HG02840 (cell line): ENCODE results near the gene CTNNA2.

ENCODE experiments used
- ATAC-seq: cut with Tn5 transposase; IDR thresholded peaks from one replicate; pipeline ENCODE4 v1.9.1; 2021; ENCODE audit warnings: mild to moderate bottlenecking, moderate library complexity, moderate number of reproducible peaks; ENCODE audit not compliant: unreplicated experiment, low FRiP score

The CTNNA2 gene

DNA sequence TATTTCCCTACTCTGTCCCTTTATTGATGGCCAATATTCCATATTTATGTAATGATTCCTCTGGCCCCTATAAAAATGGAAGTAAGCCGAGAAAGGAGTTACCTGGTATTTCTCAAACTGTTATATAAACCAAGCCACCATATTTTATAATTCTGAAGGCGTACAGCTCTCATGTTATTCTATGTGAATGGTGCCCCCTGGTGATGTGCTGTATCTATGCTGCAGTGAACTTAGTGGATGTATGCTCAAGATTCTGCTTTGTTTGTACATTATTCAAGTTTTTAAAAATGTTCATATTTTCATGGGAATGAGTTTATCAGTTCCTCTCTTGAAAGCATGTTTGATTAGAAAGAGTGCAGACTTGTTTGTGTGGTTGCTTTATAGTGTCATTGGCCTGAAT lies 986.2 kb downstream of the CTNNA2 start:
- ATAC-seq = no peak

DNA sequence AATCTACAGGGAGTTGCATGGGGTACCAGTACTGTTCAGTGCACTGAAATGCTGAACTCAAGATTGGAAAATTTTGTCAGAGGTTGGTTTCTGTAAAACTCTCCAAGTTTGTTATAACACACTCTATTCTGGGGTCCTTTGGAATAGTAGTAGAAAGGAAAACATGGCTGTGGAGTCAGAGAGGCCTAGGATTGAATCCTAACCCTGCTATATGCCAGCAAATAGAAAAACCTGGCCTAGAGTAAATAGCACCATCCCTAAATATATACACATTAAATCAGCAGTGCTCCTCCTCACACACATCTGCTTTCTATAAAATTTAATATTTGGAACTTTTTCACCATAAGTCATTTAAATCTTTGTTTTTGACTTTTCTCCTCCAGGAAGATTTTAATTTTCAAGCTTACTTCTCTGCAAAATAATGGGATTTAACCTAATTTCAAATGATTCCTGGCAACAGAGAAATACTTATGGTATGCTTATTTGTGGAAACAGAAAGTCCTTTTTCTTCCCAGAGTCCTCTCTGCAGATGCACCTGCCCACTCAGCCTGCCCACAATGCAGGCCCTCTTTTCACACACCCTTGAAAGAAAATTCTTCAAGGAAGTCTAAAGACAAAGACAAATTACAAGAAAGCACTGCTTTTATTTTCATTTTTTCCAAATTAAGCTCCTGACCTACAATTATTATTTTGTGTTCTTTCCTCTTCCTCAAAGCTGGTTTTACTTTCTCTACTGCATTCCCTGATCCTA lies 989.2 kb downstream of the CTNNA2 start:
- no peak for ATAC-seq

- no peak for ATAC-seq
Measured at GRCh38 chr2:80506563-80506962, 993.7 kb downstream of the CTNNA2 start.

GRCh38 chr2:80510716-80511115 lies 997.9 kb downstream of the CTNNA2 start:
- no peak for ATAC-seq

- ATAC-seq = no peak
Measured at GRCh38 chr2:80515964-80516363, 1003.1 kb downstream of the CTNNA2 start.

DNA sequence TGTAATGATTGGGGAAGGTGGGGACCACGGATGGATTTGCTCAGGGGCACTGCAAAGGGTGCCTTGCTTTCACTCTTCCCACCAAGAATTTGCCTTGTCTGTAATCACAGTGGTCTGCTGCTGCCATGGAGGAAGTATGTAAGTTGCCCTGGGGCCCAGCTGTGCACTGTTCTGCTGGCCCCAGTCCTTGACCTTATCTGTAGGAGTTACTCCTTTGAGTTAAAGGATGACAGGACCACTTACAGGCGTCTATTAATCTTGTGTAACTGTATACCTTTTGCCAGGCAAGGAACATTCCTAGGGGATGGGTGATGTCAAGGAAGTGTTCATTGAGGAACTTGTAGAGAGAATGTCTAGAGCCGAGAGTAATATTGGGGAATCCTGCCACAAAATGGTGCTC lies 1004.5 kb downstream of the CTNNA2 start:
- ATAC-seq = no peak

- ATAC-seq = no peak
Measured at GRCh38 chr2:80519121-80519643, 1006.3 kb downstream of the CTNNA2 start.

- ATAC-seq = no peak
Measured at GRCh38 chr2:80519699-80520291, 1006.9 kb downstream of the CTNNA2 start.

DNA sequence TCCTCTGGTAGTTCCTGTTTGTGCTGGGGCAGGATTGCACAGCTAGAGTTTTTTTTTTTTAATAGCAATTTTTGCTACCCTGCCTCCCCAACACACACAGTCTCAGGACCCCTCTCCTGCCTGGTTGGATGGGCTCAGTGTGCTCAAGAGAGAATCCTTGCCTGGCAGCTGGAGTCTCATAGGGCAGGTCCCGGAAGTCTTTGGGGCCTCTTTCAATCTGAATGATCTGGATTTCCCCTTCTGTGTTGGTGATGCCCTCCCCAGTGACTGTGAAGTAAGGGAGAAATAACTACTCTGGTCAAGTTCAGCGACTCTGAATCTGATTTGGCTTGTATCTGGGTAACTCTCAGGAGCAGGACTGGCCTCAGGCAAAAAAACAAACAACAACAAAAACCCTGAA lies 1012.3 kb downstream of the CTNNA2 start:
- no peak for ATAC-seq

DNA sequence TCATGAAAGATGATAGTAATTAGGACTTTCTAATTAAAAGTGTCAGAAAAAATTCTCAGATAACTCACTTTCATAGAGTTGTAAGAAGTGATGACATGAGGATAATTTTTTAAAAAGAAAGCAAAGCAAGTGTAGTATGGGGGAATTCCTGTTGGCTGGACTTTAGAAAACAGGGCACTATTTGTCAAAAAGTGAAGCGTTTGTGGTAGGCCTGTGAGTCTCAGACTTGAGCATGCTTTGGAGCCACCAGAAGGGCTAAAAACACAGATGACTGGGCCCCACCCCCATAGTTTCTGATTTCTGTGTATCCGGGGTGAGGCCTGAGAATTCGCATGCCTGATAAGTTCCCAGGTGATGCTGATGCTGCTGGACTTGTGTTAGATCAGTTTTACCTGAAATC lies 1014.3 kb downstream of the CTNNA2 start:
- ATAC-seq = no peak

DNA sequence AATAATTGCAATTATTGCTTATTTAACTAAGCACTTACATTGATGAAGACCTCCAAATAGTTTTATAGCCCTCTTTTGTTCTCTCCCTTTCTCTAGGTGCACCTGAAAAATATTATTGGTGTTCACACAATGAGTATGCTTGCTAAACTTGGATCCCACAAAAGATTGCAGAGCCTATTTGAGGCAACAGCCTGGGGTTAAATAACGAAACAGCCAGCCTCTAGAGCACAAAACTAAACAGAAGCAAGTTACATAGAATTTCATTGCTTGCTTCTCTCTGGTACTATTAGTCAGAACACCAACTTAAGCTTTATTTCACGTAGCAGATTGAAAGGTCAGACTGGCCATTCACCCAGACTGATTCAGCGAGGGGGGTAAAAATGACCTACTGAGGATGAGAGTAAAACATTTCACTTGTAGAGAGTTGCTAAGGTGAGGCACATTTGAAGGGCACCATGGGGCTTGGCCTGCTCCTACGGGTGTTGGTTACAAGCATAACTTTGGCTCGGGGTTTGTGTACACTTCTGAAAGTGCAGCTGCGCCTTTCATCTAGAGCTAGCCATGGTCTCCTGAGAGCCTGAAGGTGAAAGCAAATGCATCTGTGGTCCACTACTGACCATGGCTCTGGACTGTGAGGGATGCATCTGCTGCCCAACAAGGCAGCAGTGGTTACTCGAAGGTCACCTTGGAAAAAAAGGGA lies 1016.8 kb downstream of the CTNNA2 start:
- no peak for ATAC-seq

DNA sequence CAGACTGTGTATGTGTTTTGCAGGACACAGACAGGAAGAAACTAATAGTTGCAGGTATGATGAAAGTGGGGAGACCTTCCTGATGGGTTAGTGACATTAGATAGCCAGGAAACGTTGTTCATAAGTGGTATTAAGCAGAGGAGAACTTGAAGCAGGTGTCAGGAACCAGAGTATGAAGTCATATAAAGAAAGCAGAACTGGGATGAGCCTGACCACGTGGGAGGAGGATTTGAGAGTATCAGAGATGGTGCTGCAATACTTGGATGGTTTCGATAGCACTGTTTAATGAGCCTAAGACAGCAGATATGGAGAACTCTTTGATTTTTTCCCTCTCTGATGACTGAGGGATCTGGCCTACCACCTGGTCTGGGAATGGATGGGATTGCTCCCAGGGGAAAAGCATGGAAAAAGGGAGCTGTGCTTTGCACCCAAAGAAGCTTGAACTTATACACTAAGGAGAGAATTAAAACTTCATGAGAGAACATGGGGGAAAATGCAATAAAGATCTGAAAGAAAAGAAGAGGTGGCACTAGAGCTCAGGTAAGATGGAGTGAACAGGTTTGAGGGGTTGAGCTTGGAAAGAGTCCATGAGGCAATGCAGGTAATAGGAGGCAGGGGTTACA lies 1017.7 kb downstream of the CTNNA2 start:
- ATAC-seq = no peak

DNA sequence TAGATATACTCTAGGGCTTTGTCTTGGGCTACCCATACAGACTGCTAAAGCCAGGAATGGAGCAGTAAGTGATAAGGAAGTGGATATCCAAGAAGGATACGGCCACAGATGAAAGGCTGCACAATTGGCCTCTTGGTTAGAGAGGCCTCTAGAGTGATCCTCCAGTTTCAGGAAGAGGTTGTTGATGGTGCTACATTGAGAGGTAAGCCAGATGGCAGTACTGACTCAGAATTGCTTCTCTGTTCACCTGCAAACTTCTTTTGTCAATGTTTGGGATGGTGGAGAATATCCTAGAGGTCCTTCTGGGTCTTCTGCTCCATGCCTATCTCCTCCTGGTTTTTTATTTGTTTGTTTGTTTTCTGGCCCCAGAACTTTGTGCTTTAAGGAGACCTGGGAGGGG lies 1018.5 kb downstream of the CTNNA2 start:
- ATAC-seq = no peak

GRCh38 chr2:80545420-80546210 lies 1032.8 kb downstream of the CTNNA2 start:
- ATAC-seq = no peak

DNA sequence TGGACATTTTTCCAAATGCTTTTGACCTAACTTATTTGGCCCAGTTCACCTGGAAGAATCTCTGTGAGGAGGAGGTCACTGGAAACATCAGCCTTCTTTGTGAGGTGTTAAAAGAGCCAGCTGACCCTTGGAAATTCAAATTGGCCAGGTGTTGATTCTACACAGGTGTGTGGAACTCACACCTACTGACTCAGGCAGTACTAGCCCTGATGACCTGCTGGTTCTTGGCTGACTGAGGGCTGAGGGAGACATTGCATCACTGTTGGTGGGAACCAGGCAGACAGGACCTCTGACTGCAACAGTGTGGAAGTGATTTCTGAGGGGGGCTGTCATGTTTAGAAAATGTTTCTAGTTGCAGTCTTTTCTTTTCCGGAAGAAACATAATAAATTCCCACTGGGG lies 1033.9 kb downstream of the CTNNA2 start:
- ATAC-seq = no peak

- no peak for ATAC-seq
Measured at GRCh38 chr2:80547344-80547743, 1034.5 kb downstream of the CTNNA2 start.

DNA sequence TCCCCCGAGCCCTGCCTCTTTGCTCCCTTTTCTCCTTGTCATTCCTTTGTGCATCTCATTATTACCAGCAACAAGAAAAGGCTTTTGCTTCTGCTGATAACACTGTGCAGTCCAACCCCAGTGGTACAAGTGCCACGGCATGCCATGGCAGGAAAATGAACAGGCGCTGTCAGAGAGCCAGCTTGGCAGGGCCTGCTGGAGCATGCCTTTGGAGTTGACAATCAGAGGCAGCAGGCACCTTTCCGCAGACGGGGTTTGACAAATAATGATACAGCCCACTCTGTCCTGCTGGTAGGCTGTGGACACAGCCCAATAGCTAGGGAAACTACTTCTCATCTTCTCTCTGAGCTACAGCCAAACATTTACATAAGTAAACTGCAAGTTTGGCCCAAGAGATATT lies 1035.6 kb downstream of the CTNNA2 start:
- no peak for ATAC-seq

- ATAC-seq = no peak
Measured at GRCh38 chr2:80549901-80550300, 1037.0 kb downstream of the CTNNA2 start.

DNA sequence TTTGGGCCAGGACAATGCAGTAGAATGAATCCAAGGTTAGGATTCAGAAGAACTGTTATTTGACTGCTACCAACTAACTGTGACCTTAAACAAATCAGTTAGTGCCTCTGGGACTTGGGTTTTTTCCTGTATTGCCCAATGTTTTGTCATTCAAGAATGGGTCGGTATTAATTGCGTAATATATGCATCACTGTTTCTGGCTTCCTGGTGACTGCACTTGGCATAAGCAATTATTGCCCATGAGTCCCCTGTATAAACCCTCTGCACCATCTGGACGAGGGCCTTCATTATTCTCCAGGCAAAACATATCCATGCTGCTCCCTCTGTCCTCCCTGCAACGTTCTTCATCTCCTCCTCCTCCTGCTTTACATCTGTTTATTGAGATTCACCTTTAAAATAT lies 1047.5 kb downstream of the CTNNA2 start:
- ATAC-seq = no peak

GRCh38 chr2:80568011-80568410 lies 1055.2 kb downstream of the CTNNA2 start:
- no peak for ATAC-seq
